Fibroblast of lung (primary cell): Measurements from ENCODE around the gene JUNB.

Experiments
- CTCF ChIP-seq, 2 donors: IDR thresholded peaks in 1 of 2; conservative IDR thresholded peaks in 1 of 2; 1 replicate in 1 of 2; 2 replicates in 1 of 2; pipeline ENCODE4 v1.5.1; 2011 to 2012; ENCODE audit warnings: low read length in 2 of 2, control low read depth in 1 of 2, inconsistent platforms in 1 of 2, low read depth in 1 of 2, mild to moderate bottlenecking in 1 of 2
- EZH2 ChIP-seq: IDR thresholded peaks from 2 replicates; pipeline ENCODE4 v1.5.1; 2012; ENCODE audit warnings: low read length, control low read depth, mild to moderate bottlenecking; ENCODE audit errors: missing control alignments

DNA sequence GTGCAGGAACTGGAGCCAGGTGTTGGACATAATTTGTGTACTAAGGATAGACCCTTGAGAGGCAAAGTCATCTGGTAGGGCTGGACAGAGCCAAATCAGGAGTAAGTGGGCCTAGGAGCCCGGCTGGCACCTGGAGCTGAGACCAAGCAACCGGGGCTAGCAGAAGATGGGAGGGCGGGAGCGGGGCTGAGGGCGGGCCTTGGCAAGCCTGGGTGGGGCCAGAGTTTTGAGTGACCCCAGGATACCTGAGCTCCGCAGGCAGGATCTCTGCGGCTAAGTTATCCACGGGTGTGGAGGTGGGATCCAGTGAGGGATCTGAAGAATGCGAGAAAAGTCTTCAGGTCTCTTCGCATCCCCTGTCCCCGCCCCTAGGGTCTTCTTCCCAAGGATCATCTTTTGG lies 24.1 kb upstream of the JUNB start:
- TF ChIP-seq EZH2 (no peak), CTCF (conservative IDR thresholded peaks at IDR 0.05 in 1 of 2, IDR thresholded peaks at IDR 0.05 in 1 of 2; ENCODE audit: low read depth in 1 of 2, low read length in 2 of 2) (no peak)
